SW480 (cell line): ENCODE data around the gene SRPK1.

ENCODE experiments used
- DNase-seq: peaks from one replicate; pipeline ENCODE4 v3.0.0-alpha.2; 2016; ENCODE audit warnings: low spot score

Gene SRPK1

DNA sequence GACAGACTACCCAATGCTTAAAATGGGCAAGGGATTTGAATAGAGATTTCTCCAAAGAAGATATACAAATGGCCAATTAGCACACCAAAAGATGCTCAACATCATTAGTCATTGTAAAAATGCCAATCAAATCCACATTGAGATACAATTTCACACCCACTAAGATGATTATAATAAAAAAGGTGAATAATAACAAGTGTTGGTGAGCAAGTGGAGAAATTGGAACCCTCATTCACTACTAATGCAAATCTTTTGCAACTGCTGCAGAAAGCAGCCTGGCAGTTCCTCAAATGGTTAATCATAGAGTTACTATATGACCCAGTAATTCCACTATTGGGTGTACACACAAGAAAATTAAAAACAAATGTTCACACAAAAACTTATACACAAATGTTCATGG is 103.4 kb downstream of the SRPK1 start:
- no peak for DNase-seq

- no peak for DNase-seq
Measured at GRCh38 chr6:35811699-35811995, 109.3 kb downstream of the SRPK1 start.

- peak; percentile 42 for DNase-seq
Measured at GRCh38 chr6:35810971-35811698, 109.8 kb downstream of the SRPK1 start.

DNA sequence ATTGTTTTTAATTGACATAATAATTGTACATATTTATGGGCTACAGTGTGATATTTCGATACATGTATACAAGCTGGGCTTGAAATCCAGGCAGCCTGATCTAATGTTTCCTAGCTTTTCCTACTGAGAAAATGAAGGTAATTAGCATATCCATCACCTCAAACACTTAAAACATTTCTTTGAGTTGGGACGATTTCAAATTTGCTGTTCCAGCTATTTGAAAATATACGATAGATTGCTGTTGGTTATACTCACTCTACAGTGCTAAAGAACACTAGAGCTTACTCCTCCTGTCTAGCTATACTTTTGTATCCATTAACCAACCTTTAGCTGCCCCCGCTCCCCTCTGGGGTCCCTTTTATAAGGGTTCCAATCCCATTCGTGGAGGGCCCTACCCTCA is 111.1 kb downstream of the SRPK1 start:
- no peak for DNase-seq

- no peak for DNase-seq
Measured at GRCh38 chr6:35808688-35809087, 112.2 kb downstream of the SRPK1 start.

- DNase-seq = peak; percentile 22
Measured at GRCh38 chr6:35804996-35805736, 115.7 kb downstream of the SRPK1 start, which contains the start of gene LHFPL5. TSS of gene LHFPL5 (plus strand) at chr6:35805352. CDS start at chr6:35805671, 319 bp downstream.

- no peak for DNase-seq
Measured at GRCh38 chr6:35801148-35801547, 119.8 kb downstream of the SRPK1 start.

DNA sequence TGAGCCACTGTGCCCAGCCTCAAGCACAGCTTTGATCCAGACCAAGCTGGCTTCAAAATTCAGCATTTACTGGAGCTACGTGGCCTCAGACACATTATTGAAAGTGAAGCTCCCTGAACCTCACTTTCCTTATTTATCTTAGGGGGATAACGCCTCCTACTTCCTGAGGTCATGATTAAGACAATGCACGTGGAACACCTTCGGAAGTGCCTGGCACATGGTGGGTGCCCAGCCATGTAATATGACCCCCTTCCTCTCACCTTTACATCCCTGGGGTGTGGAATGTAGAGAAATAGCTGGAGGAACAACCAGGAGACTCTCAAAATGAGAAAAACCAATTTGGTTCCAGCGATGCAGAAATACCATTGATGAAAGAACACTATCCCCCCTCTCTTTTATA is 122.2 kb downstream of the SRPK1 start:
- DNase-seq = no peak

DNA sequence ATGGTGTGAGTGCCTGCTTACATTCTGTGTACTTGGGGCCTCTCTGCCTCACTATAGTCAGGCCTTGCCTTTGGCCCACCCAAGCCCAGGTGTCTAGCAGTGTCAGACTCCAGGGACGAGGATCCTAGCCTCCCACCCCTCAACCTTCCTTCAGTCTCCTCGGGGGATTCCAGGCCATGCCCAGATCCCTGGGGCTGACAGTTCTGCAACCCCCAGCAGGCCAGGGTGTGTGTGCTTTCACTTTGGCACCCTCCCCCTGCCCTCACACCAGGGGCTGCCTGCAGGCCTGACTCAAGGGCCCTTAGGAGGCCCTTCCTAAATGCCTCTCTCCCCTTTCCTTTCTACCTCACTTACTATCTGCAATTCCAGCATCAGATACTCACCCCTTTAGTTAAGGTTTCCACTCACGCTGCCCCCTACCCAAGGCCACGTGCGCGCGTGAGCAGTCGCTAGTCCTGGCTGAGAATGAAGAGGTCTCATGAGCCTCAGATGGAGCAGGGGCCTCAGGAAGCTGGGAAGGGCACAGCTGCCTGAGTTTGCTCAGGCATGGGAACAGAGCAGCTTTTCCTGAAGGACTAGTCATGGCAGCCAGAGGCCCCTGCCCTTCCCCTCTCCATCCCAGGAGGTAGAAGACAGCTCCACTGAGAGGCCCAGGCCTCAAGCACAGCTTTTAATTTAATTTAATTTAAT is 122.9 kb downstream of the SRPK1 start:
- DNase-seq = no peak

- no peak for DNase-seq
Measured at GRCh38 chr6:35796236-35796635, 124.7 kb downstream of the SRPK1 start.

DNA sequence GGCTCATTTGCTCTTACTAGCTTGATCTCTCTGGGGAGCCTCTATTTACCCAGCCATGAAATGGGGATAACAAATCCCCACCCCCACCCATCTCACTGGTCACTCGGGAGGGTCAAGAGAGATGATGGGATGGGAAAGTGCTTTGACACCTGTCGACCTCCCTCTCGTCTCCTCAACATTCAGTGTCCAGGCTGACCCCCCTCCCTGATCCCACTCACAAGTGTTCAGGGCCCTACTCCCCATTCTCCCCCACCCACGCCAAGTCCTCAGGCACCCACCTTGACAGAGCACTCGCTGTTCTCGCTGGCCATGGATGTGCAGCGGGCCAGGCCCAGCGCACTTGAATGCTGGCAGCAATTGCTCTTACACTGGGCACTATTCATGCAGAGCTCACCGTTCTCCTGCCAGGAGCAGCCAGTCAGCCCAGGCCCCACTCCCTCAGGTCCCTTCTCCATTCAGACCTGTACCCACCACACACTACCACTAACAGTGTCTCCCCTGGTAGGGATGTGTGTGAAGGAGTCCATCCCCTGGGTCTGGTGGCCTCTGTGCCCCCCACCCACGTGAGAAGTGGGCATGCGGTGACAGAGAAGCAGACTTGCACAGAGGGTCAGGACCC is 125.3 kb downstream of the SRPK1 start:
- DNase-seq = no peak

GRCh38 chr6:35794536-35795452 is 126.1 kb downstream of the SRPK1 start:
- no peak for DNase-seq

DNA sequence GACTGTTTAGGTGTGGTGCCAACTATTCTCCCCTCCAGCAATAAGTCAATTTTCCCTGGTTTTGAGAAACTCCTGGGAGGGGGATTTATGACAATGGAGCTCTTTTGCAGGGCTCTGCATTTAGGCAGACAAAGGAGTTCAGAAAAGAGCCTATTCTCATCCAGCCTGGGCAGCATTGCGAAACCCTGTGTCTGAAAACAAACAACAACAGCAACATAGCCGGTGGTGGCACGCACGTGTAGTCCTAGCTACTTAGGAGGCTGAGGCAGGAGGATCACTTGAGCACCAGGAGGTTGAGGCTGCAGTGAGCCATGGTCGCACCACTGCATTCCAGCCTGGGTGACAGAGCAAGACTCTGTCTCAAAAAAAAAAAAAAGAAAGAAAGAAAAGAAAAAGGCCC is 130.2 kb downstream of the SRPK1 start:
- DNase-seq = no peak

DNA sequence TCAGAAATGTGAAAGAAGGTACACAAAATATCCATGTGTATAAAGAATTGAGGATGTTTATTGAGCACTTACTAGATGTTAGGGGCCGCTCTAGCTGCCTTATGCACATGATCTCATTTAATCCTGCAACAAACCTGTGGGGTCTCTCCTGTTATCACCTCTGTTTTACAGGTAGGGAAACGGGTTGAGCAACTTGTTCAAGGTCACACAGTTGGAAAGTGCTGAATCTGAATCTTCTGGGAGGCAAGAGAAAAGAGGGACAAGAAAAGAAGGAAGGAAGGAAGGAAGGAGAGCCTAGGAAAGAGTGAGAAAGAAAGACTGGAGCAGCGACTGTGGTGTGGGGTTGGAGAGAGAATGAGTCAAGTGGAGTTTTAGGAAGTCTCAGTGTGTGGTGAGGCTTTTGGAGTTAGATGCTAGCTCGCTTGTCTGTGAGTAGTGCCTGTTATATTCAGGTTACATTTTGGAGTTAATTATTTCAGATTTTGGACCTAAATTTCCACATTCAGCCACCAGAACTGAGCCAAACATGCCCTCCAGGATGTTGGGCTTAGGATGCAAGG is 132.4 kb downstream of the SRPK1 start:
- DNase-seq = no peak

DNA sequence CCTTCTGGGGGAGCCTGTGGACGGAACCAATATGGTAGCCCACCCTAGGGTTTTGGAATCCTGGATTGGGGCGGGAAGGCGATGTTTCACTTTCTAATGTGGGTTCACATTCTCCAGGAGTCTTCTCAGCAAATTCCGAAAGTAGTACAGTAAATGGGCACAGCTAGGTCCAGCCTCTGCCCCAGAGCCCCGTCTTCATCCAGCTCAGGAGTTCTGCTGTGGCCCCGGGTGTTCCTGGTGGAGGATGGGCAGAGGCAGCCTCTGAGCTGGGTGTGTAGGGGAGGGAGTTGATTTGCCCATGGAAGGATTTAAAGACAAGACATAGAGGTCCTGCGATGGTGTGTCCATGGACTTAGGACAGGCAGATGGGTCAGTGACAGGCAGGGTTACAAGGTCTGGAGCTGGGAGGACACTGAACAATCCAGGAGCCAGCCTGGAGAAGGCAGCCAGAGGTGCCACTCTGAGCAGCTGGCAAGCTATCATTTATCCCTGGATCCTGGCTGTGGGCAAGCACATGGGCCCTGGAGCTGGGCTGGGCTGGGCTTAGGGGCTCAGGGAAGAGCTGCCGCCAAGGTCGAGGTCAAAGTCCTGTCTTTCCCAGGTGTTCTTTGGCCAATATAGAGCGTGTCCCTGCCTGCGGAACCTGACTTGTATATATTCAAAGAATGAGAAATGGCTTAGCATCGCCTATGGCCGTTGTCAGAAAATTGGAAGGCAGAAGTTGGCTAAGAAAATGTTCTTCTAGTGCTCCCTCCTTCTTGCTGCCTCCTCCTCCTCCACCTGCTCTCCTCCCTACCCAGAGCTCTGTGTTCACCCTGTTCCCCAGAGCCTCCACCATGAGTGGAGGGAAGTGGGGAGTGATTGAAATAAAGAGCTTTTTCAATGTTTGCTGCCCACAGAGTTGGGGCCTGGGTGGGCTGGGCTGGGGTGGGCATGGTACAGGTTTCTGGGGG is 133.4 kb downstream of the SRPK1 start:
- no peak for DNase-seq

DNA sequence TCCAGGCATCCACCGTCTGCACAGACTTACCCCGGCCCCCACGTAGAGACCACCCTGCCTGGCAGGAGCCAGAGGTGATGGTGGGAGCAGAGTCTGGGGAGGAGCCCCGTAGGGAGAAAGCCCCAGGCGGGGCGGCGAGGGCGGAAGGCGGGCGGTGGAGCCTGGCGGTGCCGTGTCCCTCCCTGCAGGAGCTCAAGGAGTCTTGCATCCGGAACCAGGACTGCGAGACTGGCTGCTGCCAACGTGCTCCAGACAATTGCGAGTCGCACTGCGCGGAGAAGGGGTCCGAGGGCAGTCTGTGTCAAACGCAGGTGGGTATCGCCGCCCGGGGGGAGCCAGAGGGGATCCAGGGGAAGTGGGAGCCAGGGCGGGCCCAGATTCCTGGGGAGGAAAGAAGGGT is 134.1 kb downstream of the SRPK1 start:
- DNase-seq = no peak

DNA sequence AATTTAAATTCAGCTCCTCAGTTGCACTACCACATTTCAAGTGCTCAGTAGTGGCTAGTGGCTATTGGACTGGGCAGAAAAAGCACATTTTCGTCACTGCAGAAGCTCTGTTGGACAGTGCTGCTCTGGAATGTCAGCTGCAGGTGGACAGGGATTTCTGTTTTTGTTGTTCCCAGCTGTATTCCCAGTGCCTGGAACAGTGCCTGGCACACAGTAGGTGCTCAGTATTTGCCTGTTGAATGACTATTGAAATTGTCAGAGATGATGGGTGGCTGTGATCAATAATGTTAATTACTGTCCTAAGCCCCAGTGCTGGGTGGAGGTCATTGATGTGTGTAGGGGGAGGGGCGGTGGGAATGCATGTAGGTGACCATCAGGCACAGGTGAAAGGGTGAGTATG is 134.6 kb downstream of the SRPK1 start:
- DNase-seq = no peak

GRCh38 chr6:35784200-35784599 is 136.7 kb downstream of the SRPK1 start:
- DNase-seq = no peak
